BLaER1 treated with 17β-estradiol and CSF1 and Interleukin-3, amounts not matched to agents 10 nM and 100 nM (cell line): ENCODE data around the gene ADH7.
"Not testable (repeated sequence)": the region's sequence is repeated elsewhere in the genome, so short reads cannot be mapped to it uniquely, and the experiment has no call there.

ENCODE experiments used
- H3K27ac ChIP-seq, 11 experiments: shearing (Covaris generic); formaldehyde crosslinking; 2 replicates each; pipeline ENCODE4 v1.8.1; 2022
- H3K27me3 ChIP-seq, 11 experiments: shearing (Covaris generic); formaldehyde crosslinking; 2 replicates each; pipeline ENCODE4 v1.8.1; 2022
- H3K36me3 ChIP-seq, 11 experiments: shearing (Covaris generic); formaldehyde crosslinking; 2 replicates each; pipeline ENCODE4 v1.8.1; 2022
- H3K4me1 ChIP-seq, 10 experiments: shearing (Covaris generic); formaldehyde crosslinking; 2 replicates each; pipeline ENCODE4 v1.8.1; 2022
- H3K4me2 ChIP-seq, 11 experiments: shearing (Covaris generic); formaldehyde crosslinking; 2 replicates each; pipeline ENCODE4 v1.8.1; 2022
- H3K4me3 ChIP-seq, 10 experiments: shearing (Covaris generic); formaldehyde crosslinking; 2 replicates each; pipeline ENCODE4 v1.8.1; 2022
- H3K9ac ChIP-seq, 11 experiments: shearing (Covaris generic); formaldehyde crosslinking; 2 replicates each; pipeline ENCODE4 v1.8.1; 2022
- H3K9me3 ChIP-seq, 11 experiments: shearing (Covaris generic); formaldehyde crosslinking; replicated peaks in 1 of 11; 2 replicates each; pipeline ENCODE4 v1.8.1; 2022
- H4K20me1 ChIP-seq, 11 experiments: shearing (Covaris generic); formaldehyde crosslinking; 2 replicates each; pipeline ENCODE4 v1.8.1; 2022
- Cebpa-rat ChIP-seq, 11 experiments: shearing (Covaris generic); IDR thresholded peaks; 2 replicates each; pipeline ENCODE4 v1.8.1; 2022

The ADH7 gene

DNA sequence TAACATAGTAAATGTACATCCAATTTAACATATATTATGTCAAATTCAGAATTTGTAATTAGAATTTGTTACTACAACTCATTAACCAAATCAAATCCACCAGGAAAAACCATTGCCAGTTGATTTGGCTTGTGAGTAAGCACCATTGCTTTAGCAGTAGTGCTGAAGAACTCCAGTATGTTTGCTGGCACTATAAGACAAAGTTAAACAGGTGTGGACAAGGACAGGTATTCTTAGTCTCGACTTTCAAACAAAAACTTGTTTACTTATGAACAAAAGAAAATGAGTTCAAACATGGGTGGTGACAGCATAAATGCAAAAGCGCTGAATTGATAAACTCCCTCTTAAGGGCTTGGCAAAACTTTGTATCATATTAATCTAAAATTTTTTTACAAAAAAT is 1.3 kb upstream of the ADH7 start:
- no peak overlapping the region for H3K4me3 ChIP-seq
- TF ChIP-seq Cebpa-rat (IDR thresholded peaks at IDR 0.05), result no peak
- H4K20me1 ChIP-seq, result no peaks in the 10 kb centered on the region
- H3K4me2 ChIP-seq, result no peak overlapping the region
- H3K9ac ChIP-seq, result no peak overlapping the region
- H3K36me3 ChIP-seq, result no peaks in the 10 kb centered on the region
- H3K27me3 ChIP-seq, result no peaks in the 10 kb centered on the region
- H3K4me1 ChIP-seq, result no peaks in the 10 kb centered on the region
- H3K27ac ChIP-seq, result no peak overlapping the region
- H3K9me3 ChIP-seq, result no peaks in the 10 kb centered on the region

DNA sequence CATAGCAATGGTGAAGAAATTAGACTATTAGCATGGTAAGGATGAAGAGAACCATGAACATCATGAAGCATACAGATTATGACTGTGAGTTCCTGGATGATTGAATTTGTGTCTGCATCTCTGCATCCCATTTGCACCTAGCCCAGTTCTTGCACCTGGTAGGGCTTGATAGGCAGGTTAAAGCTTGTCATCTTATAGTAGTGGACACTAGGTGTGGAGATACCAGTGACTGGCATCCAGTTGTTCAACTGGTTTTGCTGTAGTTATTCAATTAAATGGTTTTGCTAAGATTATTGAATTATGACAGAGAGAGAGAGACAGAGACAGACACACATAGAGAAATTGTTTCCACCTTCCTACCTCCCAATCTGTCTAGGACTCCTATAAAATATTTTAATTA is 5.0 kb downstream of the ADH7 start:
- H4K20me1 ChIP-seq, result no peaks in the 10 kb centered on the region
- no peaks in the 10 kb centered on the region for H3K36me3 ChIP-seq
- H3K9ac ChIP-seq, result no peak overlapping the region
- H3K4me3 ChIP-seq, result no peak overlapping the region
- TF ChIP-seq Cebpa-rat (IDR thresholded peaks at IDR 0.05), result no peak
- no peaks in the 10 kb centered on the region for H3K4me1 ChIP-seq
- no peak overlapping the region for H3K4me2 ChIP-seq
- no peaks in the 10 kb centered on the region for H3K27me3 ChIP-seq
- H3K9me3 ChIP-seq, result no peaks in the 10 kb centered on the region
- no peak overlapping the region for H3K27ac ChIP-seq

DNA sequence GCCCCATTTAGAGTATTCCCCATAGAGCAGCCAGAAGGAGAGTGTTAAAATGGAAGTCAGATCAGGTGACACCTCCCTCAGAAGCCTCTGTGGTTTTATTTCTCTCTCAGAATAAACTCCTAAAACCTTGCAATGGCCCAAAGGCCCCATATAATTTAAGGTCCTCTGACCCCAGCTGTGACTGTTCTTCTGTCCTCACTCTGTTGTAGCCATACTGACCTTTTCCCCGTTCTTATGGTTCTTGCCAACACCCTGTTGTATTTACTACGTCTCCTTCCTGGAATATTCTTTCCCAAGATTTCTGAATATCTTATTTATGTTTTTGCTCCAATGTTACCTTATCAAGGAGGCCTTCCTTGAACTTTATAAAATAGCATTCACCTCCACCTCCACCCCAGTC is 18.0 kb downstream of the ADH7 start:
- no peaks in the 10 kb centered on the region for H4K20me1 ChIP-seq
- H3K27ac ChIP-seq, result no peak overlapping the region
- no peak overlapping the region for H3K9ac ChIP-seq
- H3K27me3 ChIP-seq, result no peaks in the 10 kb centered on the region
- H3K4me2 ChIP-seq, result no peak overlapping the region
- no peak for TF ChIP-seq Cebpa-rat (IDR thresholded peaks at IDR 0.05)
- no peaks in the 10 kb centered on the region for H3K36me3 ChIP-seq
- H3K9me3 ChIP-seq, result peaks cover 0 to 5% (median 0%) of the 10 kb centered on the region in 11 experiments; a peak in 4 of 22 replicates
- H3K4me3 ChIP-seq, result no peak overlapping the region
- no peaks in the 10 kb centered on the region for H3K4me1 ChIP-seq

DNA sequence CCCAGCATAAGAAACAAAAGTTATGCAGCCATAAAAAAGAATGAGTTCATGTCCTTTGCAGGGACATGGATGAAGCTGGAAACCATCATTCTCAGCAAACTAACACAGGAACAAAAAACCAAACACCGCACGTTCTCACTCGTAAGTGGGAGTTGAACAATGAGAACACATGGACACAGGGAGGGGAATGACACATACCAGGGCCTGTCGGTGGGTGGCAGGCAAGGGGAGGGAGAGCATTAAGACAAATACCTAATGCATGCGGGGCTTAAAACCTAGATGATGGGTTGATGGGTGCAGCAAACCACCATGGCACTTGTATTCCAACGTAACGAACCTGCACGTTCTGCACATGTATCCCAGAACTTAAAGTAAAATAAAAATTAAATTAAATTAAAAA is 19.4 kb downstream of the ADH7 start:
- H4K20me1 ChIP-seq, H3K27me3 ChIP-seq, H3K4me3 ChIP-seq, H3K4me1 ChIP-seq, H3K36me3 ChIP-seq, H3K4me2 ChIP-seq, H3K9ac ChIP-seq, H3K27ac ChIP-seq, H3K9me3 ChIP-seq: not testable (repeated sequence)

DNA sequence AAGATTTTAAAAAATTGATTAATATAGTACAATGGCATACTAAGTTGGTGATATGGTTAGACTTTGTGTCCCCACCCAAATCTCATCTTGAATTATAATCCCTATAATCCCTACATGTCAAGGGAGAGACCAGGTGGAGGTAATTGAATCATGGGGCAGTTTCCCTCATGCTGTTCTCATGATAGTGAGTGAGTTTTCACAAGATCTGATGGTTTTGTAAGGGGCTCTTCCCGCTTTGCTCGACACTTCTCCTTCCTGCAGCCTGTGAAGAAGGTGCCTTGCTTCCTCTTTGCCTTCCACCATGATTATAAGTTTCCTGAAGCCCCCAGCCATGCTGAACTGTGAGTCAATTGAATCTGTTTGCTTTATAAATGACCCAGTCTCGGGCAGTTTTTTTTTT is 20.2 kb downstream of the ADH7 start:
- not testable (repeated sequence) for H3K4me1 ChIP-seq, H3K36me3 ChIP-seq, H3K4me2 ChIP-seq, H3K9ac ChIP-seq, H4K20me1 ChIP-seq, H3K27ac ChIP-seq, H3K9me3 ChIP-seq, H3K27me3 ChIP-seq, H3K4me3 ChIP-seq

DNA sequence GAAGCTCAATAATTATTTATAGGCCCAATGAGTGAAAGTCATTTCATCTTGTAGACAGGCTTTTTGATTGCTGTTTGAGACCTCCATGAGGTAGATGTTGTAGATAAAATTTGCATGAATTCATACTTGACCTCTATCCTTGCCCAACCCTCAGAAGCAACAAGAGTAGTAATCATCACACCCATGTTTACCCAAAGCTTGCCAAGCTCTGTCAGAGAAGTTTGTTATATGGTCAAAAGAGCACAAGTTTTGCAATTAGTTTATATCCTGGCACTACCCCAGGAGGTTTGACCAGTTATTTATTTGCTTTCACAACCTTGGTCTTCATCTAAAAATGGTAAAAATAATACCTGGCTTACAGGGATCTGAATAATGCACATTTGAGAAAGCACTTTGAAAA is 20.7 kb downstream of the ADH7 start:
- Histone ChIP-seq H3K4me1 (no peaks in the 10 kb centered on the region), H3K27ac (no peak overlapping the region), H3K4me3 (no peak overlapping the region), H3K4me2 (no peak overlapping the region), H3K9me3 (no peaks in the 10 kb centered on the region), H3K36me3 (no peaks in the 10 kb centered on the region), H3K27me3 (no peaks in the 10 kb centered on the region), H4K20me1 (no peaks in the 10 kb centered on the region), H3K9ac (no peak overlapping the region)
- TF ChIP-seq Cebpa-rat (IDR thresholded peaks at IDR 0.05), result no peak

DNA sequence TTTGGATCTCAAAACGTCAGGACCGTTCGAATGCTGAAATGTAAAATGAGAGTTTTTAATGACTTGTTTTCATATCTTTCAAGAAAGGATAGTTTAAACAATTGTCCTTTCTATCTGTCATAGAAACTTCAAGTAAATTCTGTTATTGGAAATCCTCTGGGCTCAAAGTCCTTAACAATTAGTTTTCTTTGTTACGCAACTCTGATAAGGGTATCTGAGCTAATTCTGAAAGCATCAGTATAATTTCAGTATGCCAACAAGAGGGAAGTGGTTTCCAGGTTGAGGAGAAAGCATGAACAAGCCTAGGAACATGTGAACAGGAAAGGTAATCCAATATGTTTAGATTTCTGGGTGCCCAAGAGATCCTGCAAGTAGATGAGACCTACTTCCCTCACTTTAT is 22.0 kb downstream of the ADH7 start:
- H3K4me2 ChIP-seq, result no peak overlapping the region
- H3K27me3 ChIP-seq, result no peaks in the 10 kb centered on the region
- H4K20me1 ChIP-seq, result no peaks in the 10 kb centered on the region
- no peak overlapping the region for H3K27ac ChIP-seq
- no peak for TF ChIP-seq Cebpa-rat (IDR thresholded peaks at IDR 0.05)
- no peak overlapping the region for H3K9ac ChIP-seq
- no peaks in the 10 kb centered on the region for H3K4me1 ChIP-seq
- H3K36me3 ChIP-seq, result no peaks in the 10 kb centered on the region
- no peak overlapping the region for H3K4me3 ChIP-seq
- H3K9me3 ChIP-seq, result no peaks in the 10 kb centered on the region

DNA sequence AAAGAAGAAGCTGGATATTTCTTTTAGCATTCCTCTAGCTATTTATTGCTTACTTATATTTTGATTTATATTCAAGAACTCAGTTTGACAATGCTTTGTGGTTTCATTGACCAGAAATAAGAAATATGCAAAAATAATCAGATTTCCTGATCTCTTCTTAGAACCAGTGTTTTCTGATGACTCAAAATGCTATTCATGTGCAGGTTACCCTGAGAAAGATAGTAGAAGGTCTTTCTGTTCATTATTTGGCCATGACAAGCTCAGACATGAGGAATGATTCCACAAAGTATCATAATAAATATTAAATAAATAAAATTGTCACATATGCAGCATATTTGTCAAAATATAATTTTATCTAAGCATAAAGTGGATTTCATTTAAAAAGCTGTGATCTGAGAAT is 24.1 kb downstream of the ADH7 start:
- Histone ChIP-seq H3K4me3 (no peak overlapping the region), H3K9me3 (no peaks in the 10 kb centered on the region), H3K9ac (no peak overlapping the region), H3K27me3 (no peaks in the 10 kb centered on the region), H3K4me1 (no peaks in the 10 kb centered on the region), H4K20me1 (no peaks in the 10 kb centered on the region), H3K4me2 (no peak overlapping the region), H3K36me3 (no peaks in the 10 kb centered on the region), H3K27ac (no peak overlapping the region)
- TF ChIP-seq Cebpa-rat (IDR thresholded peaks at IDR 0.05), result no peak

DNA sequence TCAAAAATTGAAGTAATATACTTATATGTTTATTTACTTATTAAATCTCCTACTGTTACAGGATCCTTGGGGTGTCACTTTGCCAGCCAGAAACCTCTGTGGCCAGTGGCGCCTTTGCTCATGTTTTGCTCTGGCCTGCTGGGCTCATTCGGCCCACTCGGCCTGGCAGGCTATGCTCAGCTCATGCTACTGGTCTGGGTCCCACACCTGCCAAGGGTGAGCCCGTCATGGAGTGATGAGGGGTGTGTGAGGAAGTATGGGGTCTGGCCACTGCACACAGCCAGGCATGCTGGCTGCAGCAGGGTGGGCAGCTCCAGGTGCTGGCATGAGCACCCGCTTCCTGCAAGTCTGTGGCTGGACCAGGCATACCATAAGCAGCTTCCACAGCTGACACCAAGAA is 25.1 kb downstream of the ADH7 start:
- H3K9ac ChIP-seq, result no peak overlapping the region
- no peak overlapping the region for H3K4me2 ChIP-seq
- no peak for TF ChIP-seq Cebpa-rat (IDR thresholded peaks at IDR 0.05)
- H3K27me3 ChIP-seq, result no peaks in the 10 kb centered on the region
- H4K20me1 ChIP-seq, result no peaks in the 10 kb centered on the region
- no peak overlapping the region for H3K4me3 ChIP-seq
- no peaks in the 10 kb centered on the region for H3K9me3 ChIP-seq
- H3K36me3 ChIP-seq, result no peaks in the 10 kb centered on the region
- H3K4me1 ChIP-seq, result peaks cover 0 to 4% (median 3%) of the 10 kb centered on the region in 10 experiments; a peak in 7 of 20 replicates
- no peak overlapping the region for H3K27ac ChIP-seq

DNA sequence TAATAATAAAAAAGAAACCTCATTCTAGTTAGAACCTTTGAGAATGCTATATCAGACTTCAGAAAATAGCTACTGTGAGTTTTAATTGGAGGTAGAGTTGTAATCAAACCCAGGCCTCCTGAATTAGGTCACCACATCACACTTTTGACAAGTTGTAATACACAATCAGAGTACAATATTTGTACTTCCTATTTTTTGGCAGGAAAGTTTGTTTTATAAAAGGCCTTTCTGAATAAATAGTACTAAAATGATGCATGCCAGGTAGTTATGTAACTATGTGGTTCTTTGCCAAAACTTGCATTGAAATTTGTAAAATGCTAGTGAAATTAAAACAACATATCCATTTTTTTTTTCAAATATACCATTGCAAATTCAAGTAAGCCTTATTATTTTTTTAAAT is 26.8 kb downstream of the ADH7 start:
- no peak for TF ChIP-seq Cebpa-rat (IDR thresholded peaks at IDR 0.05)
- Histone ChIP-seq H3K9ac (no peak overlapping the region), H3K4me1 (peaks cover 0 to 22% (median 12%) of the 10 kb centered on the region in 10 experiments; a peak in 11 of 20 replicates), H3K27me3 (no peaks in the 10 kb centered on the region), H4K20me1 (no peaks in the 10 kb centered on the region), H3K4me2 (no peak overlapping the region), H3K36me3 (no peaks in the 10 kb centered on the region), H3K27ac (no peak overlapping the region), H3K4me3 (no peak overlapping the region), H3K9me3 (no peaks in the 10 kb centered on the region)
